Measurements from ENCODE around the gene SOX5.

Gene SOX5

GRCh38 chr12:23626791-23627190 is 322.7 kb downstream of the SOX5 start:
- H3K4me3 ChIP-seq (ENCODE audit: low read depth, low read length), result no peak overlapping the region

DNA sequence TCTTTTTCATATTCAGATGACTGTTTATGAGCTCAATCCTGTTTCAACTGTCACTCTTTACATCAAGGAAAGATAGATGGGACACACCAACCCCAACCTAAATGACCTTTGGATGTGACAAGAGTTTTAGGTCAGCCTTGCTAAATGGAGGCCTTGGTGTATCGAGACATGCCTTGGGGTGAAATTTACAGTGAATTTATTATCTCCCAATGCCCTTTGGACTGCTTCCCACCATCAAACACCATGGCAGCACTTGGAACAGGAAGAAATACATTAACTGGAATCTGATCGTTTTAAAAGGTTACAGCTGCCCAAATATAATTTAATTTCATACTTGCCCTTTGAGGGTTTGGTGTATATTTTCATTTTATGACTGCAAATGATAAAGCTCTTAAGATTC is 327.6 kb downstream of the SOX5 start:
- H3K4me3 ChIP-seq (ENCODE audit: low read depth, low read length), result no peak overlapping the region

DNA sequence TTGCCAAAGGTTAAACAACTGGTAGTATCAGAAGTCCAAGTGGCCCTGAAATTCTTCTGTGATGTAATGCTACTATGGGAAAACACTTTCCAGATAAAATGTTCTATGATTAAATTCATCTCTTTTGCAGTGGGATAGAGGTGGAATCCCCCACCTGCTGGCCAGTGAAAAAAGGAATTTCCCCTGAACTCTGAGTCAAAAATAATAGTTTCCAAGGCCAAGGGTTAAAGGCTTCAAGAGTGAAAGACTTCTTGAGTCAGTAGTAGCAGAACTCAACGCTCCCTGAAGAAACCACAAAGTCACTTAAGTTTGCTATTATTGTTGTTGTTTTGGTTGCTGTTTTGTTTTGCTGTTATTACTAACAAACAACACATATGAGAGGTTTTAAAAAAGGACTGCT is 330.8 kb downstream of the SOX5 start:
- no peak overlapping the region for H3K4me3 ChIP-seq (ENCODE audit: low read depth, low read length)

GRCh38 chr12:23617749-23618148 is 331.7 kb downstream of the SOX5 start:
- no peak overlapping the region for H3K4me3 ChIP-seq (ENCODE audit: low read depth, low read length)

- no peak overlapping the region for H3K4me3 ChIP-seq (ENCODE audit: low read depth, low read length)
These were observed 335.2 kb downstream of the SOX5 start for GRCh38 chr12:23614280-23614679.

- H3K4me3 ChIP-seq (ENCODE audit: low read depth, low read length), result no peak overlapping the region
These were observed 338.1 kb downstream of the SOX5 start for GRCh38 chr12:23611320-23611719.

DNA sequence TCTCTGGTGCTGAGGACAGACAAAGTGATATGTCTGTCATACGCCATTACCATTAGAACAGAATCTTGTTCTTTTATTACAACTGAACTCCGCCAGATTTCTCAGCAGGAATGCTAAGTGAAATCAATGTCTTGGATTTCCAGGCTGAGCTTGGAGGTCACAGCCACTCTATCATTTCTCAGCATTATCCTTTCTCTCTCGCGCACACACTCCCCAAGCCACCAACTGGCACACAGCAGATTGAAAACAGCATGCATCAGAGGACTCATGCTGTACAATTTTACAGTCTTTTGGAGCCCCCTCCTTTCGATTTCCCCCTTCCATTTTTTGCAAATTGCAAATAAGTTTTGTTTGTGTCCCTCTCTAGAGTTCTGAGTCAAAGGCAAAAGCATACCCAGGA is 348.6 kb downstream of the SOX5 start:
- no peak overlapping the region for H3K4me3 ChIP-seq (ENCODE audit: low read depth, low read length)

DNA sequence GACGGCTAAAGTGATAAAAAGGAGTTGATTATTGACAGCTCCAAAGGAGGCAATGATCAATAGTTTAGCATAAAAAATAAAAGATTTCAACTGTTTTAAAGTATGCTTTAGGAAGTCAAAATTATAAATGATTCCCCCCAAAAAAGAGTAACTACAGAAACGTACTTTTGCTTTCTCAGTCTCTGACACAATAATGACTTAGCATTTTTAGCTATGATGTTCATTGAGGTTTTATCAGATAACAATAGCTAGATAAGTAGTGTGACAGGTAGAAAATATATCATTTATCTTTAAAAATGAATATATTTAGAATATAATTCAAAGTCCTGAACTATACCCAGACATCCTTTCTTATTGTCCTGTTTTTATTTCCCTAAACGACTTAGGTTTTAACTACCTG is 352.9 kb downstream of the SOX5 start:
- H3K4me3 ChIP-seq (ENCODE audit: low read depth, low read length), result no peak overlapping the region

DNA sequence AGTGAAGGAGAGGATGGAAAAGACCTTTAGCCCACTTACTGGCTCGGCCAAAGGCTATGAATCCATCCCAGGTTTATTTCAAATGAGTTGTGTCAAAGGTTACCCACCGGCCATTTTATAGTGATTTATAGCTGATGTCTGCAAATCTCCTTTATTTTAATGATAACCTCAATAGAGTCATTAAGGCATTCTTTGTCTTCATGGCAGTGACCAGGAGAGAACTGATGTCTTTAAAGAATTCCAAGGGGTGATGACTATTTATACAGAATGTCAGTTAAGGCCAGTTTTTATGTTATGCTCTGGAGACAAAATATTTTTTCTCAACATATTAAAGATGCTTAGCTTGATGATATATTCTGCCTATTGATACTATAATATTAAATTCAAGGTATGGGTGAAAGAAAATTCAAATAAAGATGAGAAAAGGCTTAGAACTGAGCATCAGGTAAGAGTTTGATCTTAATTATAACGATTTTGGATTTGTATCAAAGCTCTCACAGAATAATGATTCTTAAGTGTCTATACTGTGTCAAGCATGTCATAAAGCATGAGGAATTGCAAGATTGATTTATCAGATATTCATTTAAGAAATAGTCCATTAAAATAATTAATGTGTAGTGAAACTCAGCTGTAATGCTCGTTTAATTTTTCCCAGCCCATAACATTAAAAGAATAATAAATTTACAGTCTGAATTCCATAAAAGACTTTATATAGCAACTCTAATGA is 361.5 kb downstream of the SOX5 start:
- no peak overlapping the region for H3K4me3 ChIP-seq (ENCODE audit: low read depth, low read length)

GRCh38 chr12:23585782-23586163 is 363.7 kb downstream of the SOX5 start:
- no peak overlapping the region for H3K4me3 ChIP-seq (ENCODE audit: low read depth, low read length)

- H3K4me3 ChIP-seq (ENCODE audit: low read depth, low read length), result no peak overlapping the region
These were observed 364.2 kb downstream of the SOX5 start for GRCh38 chr12:23585156-23585781.

DNA sequence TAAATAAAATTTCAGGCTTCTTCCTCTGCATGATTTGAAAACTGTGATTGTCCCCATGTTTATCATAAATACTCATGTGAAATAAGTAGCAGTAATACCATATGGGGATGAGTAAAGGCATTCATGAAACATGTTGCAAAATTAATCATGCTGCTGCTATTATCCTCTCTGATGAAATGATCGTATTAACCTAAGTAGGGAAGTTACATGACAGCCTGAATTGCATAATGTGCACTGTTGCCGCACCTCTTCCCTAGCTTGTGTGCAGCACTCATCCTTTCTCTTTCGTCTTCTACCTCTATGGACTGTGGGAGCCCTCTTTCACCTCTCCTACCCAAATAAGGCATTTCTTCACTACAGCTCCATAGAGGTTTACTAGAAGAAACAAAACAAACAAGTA is 367.6 kb downstream of the SOX5 start:
- no peak overlapping the region for H3K4me3 ChIP-seq (ENCODE audit: low read depth, low read length)

GRCh38 chr12:23579257-23579656 is 370.2 kb downstream of the SOX5 start:
- H3K4me3 ChIP-seq (ENCODE audit: low read depth, low read length), result no peak overlapping the region

GRCh38 chr12:23576372-23576771 is 373.1 kb downstream of the SOX5 start:
- no peak overlapping the region for H3K4me3 ChIP-seq (ENCODE audit: low read depth, low read length)

GRCh38 chr12:23569356-23569755 is 380.1 kb downstream of the SOX5 start:
- no peak overlapping the region for H3K4me3 ChIP-seq (ENCODE audit: low read depth, low read length)

GRCh38 chr12:23566133-23566532 is 383.3 kb downstream of the SOX5 start:
- H3K4me3 ChIP-seq (ENCODE audit: low read depth, low read length), result no peak overlapping the region

DNA sequence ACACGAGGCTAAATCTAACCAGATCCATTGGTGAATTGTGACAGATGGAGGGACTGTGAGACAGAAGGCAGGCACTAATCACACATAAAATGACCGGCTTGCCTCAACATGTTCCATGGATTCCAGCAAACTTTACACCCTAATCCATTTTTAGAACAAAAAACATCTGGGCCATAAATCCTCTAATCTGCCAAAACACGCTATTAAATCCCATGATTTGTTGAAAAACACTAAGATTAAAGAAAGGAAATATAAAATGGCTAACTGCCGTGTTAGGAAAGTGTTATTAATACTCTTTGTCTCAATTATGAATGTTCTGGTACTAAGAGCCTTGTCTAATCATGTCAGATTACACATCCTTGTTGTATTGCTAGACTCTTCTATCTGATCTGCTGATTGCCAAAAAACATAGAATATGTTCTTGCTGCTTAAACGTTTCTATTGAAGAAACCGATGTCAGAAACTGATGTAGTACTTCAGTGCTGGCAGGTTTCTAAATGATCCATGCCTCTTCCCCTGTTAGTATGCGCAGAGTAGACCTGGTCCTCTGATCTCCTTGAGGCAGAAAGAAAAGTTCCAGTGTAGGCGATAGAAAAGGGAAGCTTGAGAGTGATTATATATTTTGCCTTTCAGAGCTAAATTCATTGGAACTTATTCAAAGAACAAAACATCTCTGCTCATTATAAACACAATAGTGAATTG is 384.9 kb downstream of the SOX5 start:
- no peak overlapping the region for H3K4me3 ChIP-seq (ENCODE audit: low read depth, low read length)

- no peak overlapping the region for H3K4me3 ChIP-seq (ENCODE audit: low read depth, low read length)
These were observed 387.8 kb downstream of the SOX5 start for GRCh38 chr12:23561364-23562345.

DNA sequence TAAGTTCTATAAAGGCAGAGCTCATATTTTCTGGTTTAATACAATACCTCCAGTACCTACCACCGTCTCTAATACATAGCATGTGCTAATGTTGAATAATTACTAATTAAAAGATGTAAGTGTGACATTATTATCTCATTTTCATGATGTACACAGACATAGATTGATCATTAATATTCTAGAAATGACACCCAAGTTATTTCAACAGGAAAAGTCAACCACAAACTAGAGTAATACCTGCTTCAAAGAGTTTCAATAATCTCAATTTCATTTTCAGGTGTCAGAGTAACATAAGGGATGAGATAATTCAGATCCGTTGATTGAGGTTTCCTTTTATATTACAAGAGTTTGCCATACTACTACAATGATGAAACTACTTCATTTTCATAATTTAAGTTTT is 388.9 kb downstream of the SOX5 start:
- no peak overlapping the region for H3K4me3 ChIP-seq (ENCODE audit: low read depth, low read length)

DNA sequence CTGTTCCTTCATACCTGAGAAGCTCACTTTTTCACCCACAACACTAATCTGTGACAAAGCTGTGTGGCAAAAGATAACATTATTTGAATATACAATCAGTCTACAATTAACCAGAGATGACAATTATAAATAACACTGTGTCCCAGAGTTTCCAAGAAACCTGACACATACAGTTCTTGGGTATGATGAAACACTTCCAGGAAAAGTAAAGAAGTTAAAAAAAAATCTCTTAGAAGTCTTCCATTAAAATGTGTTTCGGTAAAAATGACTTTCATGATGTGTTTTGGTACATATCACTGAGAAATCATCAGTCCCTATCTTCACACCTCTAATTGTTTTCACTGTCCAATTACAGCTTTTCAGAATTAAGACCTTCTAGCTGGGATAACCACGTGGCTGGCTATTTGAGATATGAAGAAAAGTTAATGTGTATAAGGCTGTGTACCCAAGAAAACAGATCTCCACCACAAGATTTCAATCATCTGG is 390.2 kb downstream of the SOX5 start:
- no peak overlapping the region for H3K4me3 ChIP-seq (ENCODE audit: low read depth, low read length)

- no peak overlapping the region for H3K4me3 ChIP-seq (ENCODE audit: low read depth, low read length)
These were observed 392.8 kb downstream of the SOX5 start for GRCh38 chr12:23556661-23557060.
